Activated naive CD4-positive, alpha-beta T cell treated with anti-CD3 and anti-CD28 coated beads, Interleukin-2, amount 10 ng/mL, durations not matched to agents 7 days and 5 days (primary cell): Measurements from ENCODE around the gene CBLC.

Experiments
- CTCF ChIA-PET: fragments of 350-600 bp; sonication (Branson Sonifier 250); formaldehyde crosslinking; loops from one replicate; lab custom pipeline; 2021; ENCODE audit warnings: antibody characterized with exemption; lab: Charles Lee
- DNase-seq: peaks from one replicate; pipeline ENCODE4 v3.0.0-alpha.2; 2020
- H3K27ac Mint-ChIP-seq: one replicate; pipeline ENCODE4 v1.8.0; 2021; ENCODE audit warnings: mild to moderate bottlenecking, moderate library complexity, mixed read lengths
- H3K27me3 Mint-ChIP-seq: one replicate; pipeline ENCODE4 v1.8.0; 2021; ENCODE audit warnings: mild to moderate bottlenecking, mixed read lengths
- H3K36me3 Mint-ChIP-seq: one replicate; pipeline ENCODE4 v1.8.0; 2021; ENCODE audit warnings: mixed read lengths
- H3K4me1 Mint-ChIP-seq: one replicate; pipeline ENCODE4 v1.8.0; 2021; ENCODE audit warnings: mixed read lengths
- H3K4me3 Mint-ChIP-seq: one replicate; pipeline ENCODE4 v1.8.0; 2021; ENCODE audit warnings: mild to moderate bottlenecking, moderate library complexity, mixed read lengths
- H3K9me3 Mint-ChIP-seq: one replicate; pipeline ENCODE4 v1.8.0; 2021; ENCODE audit warnings: mixed read lengths

CBLC gene

DNA sequence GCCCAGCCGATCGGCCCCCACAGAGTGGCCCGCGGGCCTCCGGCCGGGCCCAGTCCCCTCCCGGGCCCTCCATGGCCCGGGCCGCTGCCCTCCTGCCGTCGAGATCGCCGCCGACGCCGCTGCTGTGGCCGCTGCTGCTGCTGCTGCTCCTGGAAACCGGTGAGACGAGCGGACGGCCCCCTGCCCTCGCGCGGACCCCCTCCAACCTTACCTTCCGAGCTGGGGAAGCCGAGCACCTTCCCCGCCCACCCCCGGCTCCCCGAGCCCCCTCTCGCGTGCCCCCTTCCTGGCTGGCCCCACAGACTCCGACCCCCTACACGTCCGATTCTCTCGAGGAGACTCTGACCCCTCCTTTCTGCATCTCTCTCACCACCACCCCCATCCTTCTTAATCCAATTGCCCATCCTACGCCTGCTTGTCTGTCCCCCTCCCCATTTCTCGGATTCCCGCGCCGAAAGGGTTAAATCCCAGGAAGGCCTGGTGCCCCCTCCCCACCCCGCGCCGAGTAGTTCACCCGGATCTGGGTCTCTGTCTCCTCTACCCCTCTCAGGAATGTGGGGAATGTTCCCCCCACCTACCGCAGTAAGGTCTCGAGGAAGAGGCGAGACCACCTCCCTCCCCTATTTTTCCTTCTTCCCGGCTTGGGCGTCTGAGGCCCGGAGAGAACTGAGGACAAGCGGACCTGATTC, 68.9 kb downstream of the CBLC start:
- Mint-ChIP-seq H3K9me3 (no peaks in the 10 kb centered on the region), H3K27ac (no peak overlapping the region), H3K4me3 (peak overlapping the region; percentile 72), H3K36me3 (no peaks in the 10 kb centered on the region), H3K4me1 (peaks cover 26% of the 10 kb centered on the region), H3K27me3 (peaks cover 69% of the 10 kb centered on the region)
- CTCF ChIA-PET = interaction anchor here (1.0 to 1.8 kb wide), 3 partner anchors 44 to 123 kb away, joined by 3 to 9 read pairs (median 4); no protein-coding TSS in a partner anchor
- DNase-seq = no peak

DNA sequence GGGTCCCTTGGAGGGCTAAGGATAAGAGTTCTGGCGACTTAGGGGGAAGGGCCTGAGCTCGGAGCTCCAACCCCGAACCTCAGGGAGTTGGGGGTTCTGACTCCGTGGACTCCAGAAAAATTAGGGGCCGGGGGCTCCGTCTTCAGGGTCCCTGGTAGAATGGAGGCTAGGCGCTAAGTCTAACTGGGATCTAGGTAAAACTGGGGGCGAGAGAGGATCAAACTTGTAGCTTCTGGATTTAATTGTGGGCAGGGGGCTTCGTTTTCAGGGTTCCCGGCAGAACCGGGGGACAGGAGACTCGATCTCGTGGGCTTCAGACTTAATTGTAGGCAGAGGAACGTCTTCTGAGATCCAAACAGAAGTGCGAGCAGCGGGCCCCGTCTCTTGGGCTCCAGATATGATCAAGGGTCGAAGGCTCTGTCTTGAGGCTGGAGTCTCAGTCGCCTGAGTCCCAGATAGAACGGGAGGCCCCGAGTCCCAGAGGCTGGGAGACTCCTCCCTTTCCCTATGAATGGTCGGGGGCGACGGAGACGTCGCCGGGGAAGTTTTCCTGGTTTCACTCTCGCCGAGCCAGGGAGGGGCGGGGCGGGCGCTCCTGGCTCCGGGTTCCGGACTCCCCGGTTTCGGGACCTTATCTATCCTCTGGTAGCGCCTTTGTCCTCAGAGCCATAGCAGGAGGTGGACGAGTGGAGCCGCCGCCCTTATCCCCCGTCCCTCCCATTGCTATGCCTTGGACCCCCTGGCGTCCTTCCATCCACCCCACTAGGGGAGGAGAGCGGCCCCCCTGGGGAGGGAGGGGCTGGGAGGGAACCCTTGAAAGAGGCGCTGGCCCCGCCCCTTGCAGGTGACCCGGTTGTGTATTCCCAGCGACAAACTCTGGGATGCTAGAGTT, 69.7 kb downstream of the CBLC start:
- CTCF ChIA-PET = interaction anchor here (1.8 kb wide), 1 partner anchor 124 kb away, joined by 9 read pairs; no protein-coding TSS in a partner anchor
- Mint-ChIP-seq H3K4me3 (peak overlapping the region; percentile 64), H3K9me3 (no peaks in the 10 kb centered on the region), H3K27ac (no peak overlapping the region), H3K4me1 (peaks cover 26% of the 10 kb centered on the region), H3K27me3 (peaks cover 77% of the 10 kb centered on the region), H3K36me3 (no peaks in the 10 kb centered on the region)
- peak; percentile 25 for DNase-seq

DNA sequence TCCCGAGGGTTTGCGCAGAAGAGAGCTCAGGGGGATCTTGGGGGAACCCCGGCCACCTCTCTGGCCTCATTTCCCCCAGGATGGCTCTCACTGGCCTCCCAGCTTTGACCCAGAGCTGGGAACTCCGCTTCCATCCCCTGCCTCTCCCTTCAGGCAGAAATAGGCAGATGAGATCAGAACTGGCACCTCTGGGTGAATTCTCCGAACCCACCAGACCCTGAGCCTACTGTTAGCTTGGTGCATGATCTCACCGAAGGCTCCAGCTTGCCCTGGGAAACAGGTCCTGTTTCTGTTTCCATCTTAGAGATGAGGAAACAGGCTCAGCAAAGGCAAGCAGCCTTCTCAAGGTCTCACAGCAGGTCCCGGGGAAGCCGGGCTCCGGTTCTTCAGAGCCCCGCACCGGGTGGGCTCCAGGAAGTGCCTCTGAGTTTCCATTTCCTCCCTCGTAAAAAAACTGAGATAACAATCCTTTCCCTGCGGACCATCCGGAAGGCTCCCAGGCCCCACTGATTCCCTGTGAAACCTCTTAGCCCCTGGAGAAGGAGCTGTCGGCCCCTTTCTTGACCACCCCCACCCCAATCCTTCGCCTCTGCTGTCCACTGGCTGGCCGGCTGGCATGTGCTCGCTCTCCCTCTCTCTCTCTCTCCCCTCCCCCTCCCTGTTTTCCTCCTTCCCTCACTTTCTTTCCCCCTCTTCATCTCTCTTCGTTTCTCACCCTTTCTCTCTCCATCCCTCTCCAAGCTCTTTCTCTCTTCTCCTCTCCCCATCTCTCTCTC, 70.5 kb downstream of the CBLC start:
- Mint-ChIP-seq H3K9me3 (no peaks in the 10 kb centered on the region), H3K4me3 (no peak overlapping the region), H3K36me3 (no peaks in the 10 kb centered on the region), H3K27ac (no peak overlapping the region), H3K27me3 (peaks cover 83% of the 10 kb centered on the region), H3K4me1 (peaks cover 26% of the 10 kb centered on the region)
- no peak for DNase-seq
- CTCF ChIA-PET = no interaction called here

DNA sequence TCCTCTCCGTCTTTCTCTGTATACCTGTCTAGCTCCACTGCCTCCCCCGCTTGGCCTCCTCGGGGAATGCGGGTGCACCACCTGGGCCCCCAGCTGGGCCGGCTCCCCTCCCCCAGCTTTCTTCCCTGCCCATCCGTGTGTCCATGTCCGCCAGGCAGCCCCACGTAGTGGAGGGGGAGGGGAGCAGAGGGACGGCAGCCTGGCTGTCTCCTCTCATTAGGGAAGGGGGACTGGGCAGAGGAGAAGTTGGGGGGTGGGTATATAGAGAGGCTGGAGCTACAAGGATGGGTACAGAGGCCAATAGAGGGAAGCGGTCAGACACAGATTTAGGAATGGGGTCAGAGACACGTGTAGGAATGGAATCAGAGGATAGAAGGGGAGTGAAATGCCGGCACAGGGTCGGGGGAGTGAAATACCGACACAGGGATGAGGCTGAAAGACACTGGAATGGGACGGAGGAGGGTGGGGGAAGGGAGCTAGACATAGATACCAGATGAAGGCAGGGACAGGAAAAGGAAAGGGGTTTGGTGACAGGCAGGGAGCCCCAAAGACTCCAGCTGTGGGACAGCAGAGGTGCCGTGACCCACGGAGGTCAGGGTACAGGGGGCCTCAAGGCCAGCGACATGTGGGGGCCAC, 71.2 kb downstream of the CBLC start:
- no peaks in the 10 kb centered on the region for H3K9me3 Mint-ChIP-seq
- no peaks in the 10 kb centered on the region for H3K36me3 Mint-ChIP-seq
- CTCF ChIA-PET = no interaction called here
- DNase-seq = no peak
- H3K4me3 Mint-ChIP-seq = no peak overlapping the region
- no peak overlapping the region for H3K27ac Mint-ChIP-seq
- peaks cover 88% of the 10 kb centered on the region for H3K27me3 Mint-ChIP-seq
- peaks cover 26% of the 10 kb centered on the region for H3K4me1 Mint-ChIP-seq
